Memory B cell (primary cell): ENCODE measurements around the gene HOXC10.

Experiments used
- ATAC-seq: fragments of 150-1000 bp; cut with Tn5 transposase; 2 replicates; pipeline ENCODE4 v1.10.0; 2021; ENCODE audit warnings: low read depth, mild to moderate bottlenecking, moderate library complexity
- DNase-seq, 2 donors: peaks; one replicate each; pipeline ENCODE4 v3.0.0; 2022; ENCODE audit warnings: low spot score in 2 of 2
- H3K27ac Mint-ChIP-seq: one replicate; pipeline ENCODE4 v1.8.0; 2022; ENCODE audit warnings: mild to moderate bottlenecking, moderate library complexity, mixed read lengths
- H3K27me3 Mint-ChIP-seq: one replicate; pipeline ENCODE4 v1.8.0; 2022; ENCODE audit warnings: mixed read lengths
- H3K36me3 Mint-ChIP-seq: one replicate; pipeline ENCODE4 v1.8.0; 2022; ENCODE audit warnings: mild to moderate bottlenecking, mixed read lengths
- H3K4me1 Mint-ChIP-seq: one replicate; pipeline ENCODE4 v1.8.0; 2022; ENCODE audit warnings: mixed read lengths
- H3K4me3 Mint-ChIP-seq: one replicate; pipeline ENCODE4 v1.8.0; 2022; ENCODE audit warnings: mild to moderate bottlenecking, moderate library complexity, mixed read lengths
- H3K9me3 Mint-ChIP-seq: one replicate; pipeline ENCODE4 v1.8.0; 2022; ENCODE audit warnings: mixed read lengths

The HOXC10 gene

GRCh38 chr12:54029529-54030441, 44.8 kb downstream of the HOXC10 start:
- Mint-ChIP-seq H3K4me1 (peaks cover 8% of the 10 kb centered on the region), H3K36me3 (no peaks in the 10 kb centered on the region), H3K27ac (no peak overlapping the region), H3K9me3 (peaks cover 3% of the 10 kb centered on the region), H3K27me3 (peaks cover 30% of the 10 kb centered on the region), H3K4me3 (no peak overlapping the region)
- no peak for ATAC-seq
- no peak for DNase-seq

- H3K27ac Mint-ChIP-seq = no peak overlapping the region
- H3K4me3 Mint-ChIP-seq = no peak overlapping the region
These were observed 45.5 kb downstream of the HOXC10 start for GRCh38 chr12:54030442-54030801.

GRCh38 chr12:54030889-54031471, 46.0 kb downstream of the HOXC10 start:
- Mint-ChIP-seq H3K4me1 (peaks cover 8% of the 10 kb centered on the region), H3K36me3 (no peaks in the 10 kb centered on the region), H3K27me3 (peaks cover 33% of the 10 kb centered on the region), H3K4me3 (no peak overlapping the region), H3K9me3 (peaks cover 3% of the 10 kb centered on the region), H3K27ac (no peak overlapping the region)
- DNase-seq = no peak
- no peak for ATAC-seq

More at GRCh38 chr12:54030442-54030801, 45.5 kb downstream of the HOXC10 start:
- Mint-ChIP-seq H3K4me1 (peaks cover 8% of the 10 kb centered on the region), H3K36me3 (no peaks in the 10 kb centered on the region), H3K27me3 (peaks cover 30% of the 10 kb centered on the region), H3K9me3 (peaks cover 3% of the 10 kb centered on the region)
- DNase-seq (no peak), ATAC-seq (no peak)

GRCh38 chr12:54031480-54031879, 46.5 kb downstream of the HOXC10 start:
- H3K27ac Mint-ChIP-seq = no peak overlapping the region
- no peak overlapping the region for H3K4me3 Mint-ChIP-seq
- peaks cover 31% of the 10 kb centered on the region for H3K27me3 Mint-ChIP-seq
- H3K4me1 Mint-ChIP-seq = peaks cover 8% of the 10 kb centered on the region
- H3K9me3 Mint-ChIP-seq = peaks cover 3% of the 10 kb centered on the region
- DNase-seq = no peak
- no peaks in the 10 kb centered on the region for H3K36me3 Mint-ChIP-seq
- ATAC-seq = no peak

- Mint-ChIP-seq H3K27me3 (peaks cover 28% of the 10 kb centered on the region), H3K36me3 (no peaks in the 10 kb centered on the region), H3K27ac (peak overlapping the region; percentile 60), H3K9me3 (peaks cover 3% of the 10 kb centered on the region), H3K4me1 (peaks cover 8% of the 10 kb centered on the region), H3K4me3 (no peak overlapping the region)
- no peak for ATAC-seq
- no peak for DNase-seq
These were observed 47.2 kb downstream of the HOXC10 start for GRCh38 chr12:54032086-54032619.

GRCh38 chr12:54032627-54033100, 47.7 kb downstream of the HOXC10 start, which contains the start of gene HOXC5:
TSS of gene HOXC5 (plus strand) at chr12:54033050. CDS start at chr12:54033123, 73 bp downstream.
- DNase-seq = peak in 1 of 2 donors; percentile 75
- peak within 1 kb of the TSS; percentile 84 for H3K27ac Mint-ChIP-seq

GRCh38 chr12:54033106-54033979, 48.4 kb downstream of the HOXC10 start:
- peaks cover 8% of the 10 kb centered on the region for H3K4me1 Mint-ChIP-seq

More at GRCh38 chr12:54032627-54033100, 47.7 kb downstream of the HOXC10 start, which contains the start of gene HOXC5:
- H3K4me1 Mint-ChIP-seq = peaks cover 8% of the 10 kb centered on the region
- peak within 1 kb of the TSS; percentile 67 for H3K4me3 Mint-ChIP-seq
- H3K27me3 Mint-ChIP-seq = peaks cover 26% of the 10 kb centered on the region
- H3K36me3 Mint-ChIP-seq = no peaks in the 10 kb centered on the region
- H3K9me3 Mint-ChIP-seq = peaks cover 3% of the 10 kb centered on the region
- ATAC-seq = peak; percentile 37

GRCh38 chr12:54033980-54034784, 49.2 kb downstream of the HOXC10 start:
- peak overlapping the region; percentile 37 for H3K4me3 Mint-ChIP-seq
- H3K36me3 Mint-ChIP-seq = no peaks in the 10 kb centered on the region
- peak overlapping the region; percentile 84 for H3K27ac Mint-ChIP-seq
- no peak for DNase-seq
- H3K27me3 Mint-ChIP-seq = peaks cover 28% of the 10 kb centered on the region
- peaks cover 5% of the 10 kb centered on the region for H3K4me1 Mint-ChIP-seq
- peak; percentile 32 for ATAC-seq
- peaks cover 3% of the 10 kb centered on the region for H3K9me3 Mint-ChIP-seq

More at GRCh38 chr12:54033106-54033979, 48.4 kb downstream of the HOXC10 start:
- Mint-ChIP-seq H3K27me3 (peaks cover 26% of the 10 kb centered on the region), H3K4me3 (peak overlapping the region; percentile 67), H3K36me3 (no peaks in the 10 kb centered on the region), H3K27ac (peak overlapping the region; percentile 84), H3K9me3 (peaks cover 3% of the 10 kb centered on the region)
- DNase-seq (no peak), ATAC-seq (peak; percentile 23)

- Mint-ChIP-seq H3K36me3 (no peaks in the 10 kb centered on the region), H3K4me1 (peaks cover 5% of the 10 kb centered on the region), H3K27me3 (peaks cover 33% of the 10 kb centered on the region), H3K4me3 (peak overlapping the region; percentile 37), H3K9me3 (peaks cover 3% of the 10 kb centered on the region), H3K27ac (no peak overlapping the region)
- ATAC-seq (no peak), DNase-seq (no peak)
These were observed 49.9 kb downstream of the HOXC10 start for GRCh38 chr12:54034785-54035310.

- H3K4me3 Mint-ChIP-seq = no peak overlapping the region
- DNase-seq = no peak
- peaks cover 5% of the 10 kb centered on the region for H3K4me1 Mint-ChIP-seq
- no peaks in the 10 kb centered on the region for H3K36me3 Mint-ChIP-seq
- peaks cover 31% of the 10 kb centered on the region for H3K27me3 Mint-ChIP-seq
- H3K27ac Mint-ChIP-seq = no peak overlapping the region
- H3K9me3 Mint-ChIP-seq = peaks cover 3% of the 10 kb centered on the region
- no peak for ATAC-seq
These were observed 50.8 kb downstream of the HOXC10 start for GRCh38 chr12:54035568-54036264.

GRCh38 chr12:54036620-54037359, 51.8 kb downstream of the HOXC10 start:
- Mint-ChIP-seq H3K4me3 (no peak overlapping the region), H3K4me1 (peaks cover 5% of the 10 kb centered on the region), H3K27me3 (peaks cover 29% of the 10 kb centered on the region), H3K9me3 (peaks cover 3% of the 10 kb centered on the region), H3K27ac (no peak overlapping the region), H3K36me3 (no peaks in the 10 kb centered on the region)
- DNase-seq (no peak), ATAC-seq (peak; percentile 31)
